Adipose tissue (tissue), 3 donors: ENCODE measurements around the gene DEPDC7. TPM values are rescaled to one million over a fixed set of nuclear protein-coding genes. Genes with fewer than 3 reads are reported as not detected.
"Not testable (repeated sequence)": the region's sequence is repeated elsewhere in the genome, so short reads cannot be mapped to it uniquely, and the experiment has no call there.

ENCODE experiments used
- H3K27ac ChIP-seq: one replicate; pipeline ENCODE4 v1.5.1; 2013; ENCODE audit warnings: low read depth, low read length
- WGBS, 3 donors: extraction: QIAGEN DNeasy Blood & Tissue Kit; methylation state at CpG; one replicate each; pipeline ENCODE4 v1.1.7; 2013; 5-methylcytosine and 5-hydroxymethylcytosine counted together
- polyA plus RNA-seq, 3 donors: library from polyadenylated mRNA; stranded (reverse); fragments of 200-250 nt; gene quantifications; one replicate each; pipeline ENCODE4 v1.2.3, GENCODE V29; 2013
- donor health status: healthy with polysubstance abuse.
- donor health status: Bipolar disorder and iron deficiency.
- donor health status: healthy.

The DEPDC7 gene
- polyA plus RNA-seq, 3 donors = 0.48 to 2.2 (median 1.6) TPM

DNA sequence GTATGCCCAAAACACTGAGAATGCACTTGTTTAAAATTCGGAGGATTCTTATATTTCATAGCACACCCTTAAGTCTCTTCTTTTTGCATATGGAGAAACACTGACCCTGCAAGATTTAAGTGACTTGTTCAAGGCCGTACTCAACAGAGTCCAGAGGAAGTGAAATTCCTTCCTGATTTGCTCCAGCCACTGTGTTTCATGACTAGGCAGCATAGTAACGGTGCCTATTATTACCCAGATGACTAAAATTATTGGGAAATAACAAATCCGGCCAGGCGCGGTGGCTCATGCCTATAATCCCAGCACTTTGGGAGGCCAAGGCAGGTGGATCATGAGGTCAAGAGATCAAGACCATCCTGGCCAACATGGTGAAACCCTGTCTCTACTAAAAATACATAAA lies 33.0 kb downstream of the DEPDC7 start:
- H3K27ac ChIP-seq = not testable (repeated sequence)
- 42 to 86% (median 55%) methylated on average over 6 of the region's 6 CpGs for WGBS, 3 donors

DNA sequence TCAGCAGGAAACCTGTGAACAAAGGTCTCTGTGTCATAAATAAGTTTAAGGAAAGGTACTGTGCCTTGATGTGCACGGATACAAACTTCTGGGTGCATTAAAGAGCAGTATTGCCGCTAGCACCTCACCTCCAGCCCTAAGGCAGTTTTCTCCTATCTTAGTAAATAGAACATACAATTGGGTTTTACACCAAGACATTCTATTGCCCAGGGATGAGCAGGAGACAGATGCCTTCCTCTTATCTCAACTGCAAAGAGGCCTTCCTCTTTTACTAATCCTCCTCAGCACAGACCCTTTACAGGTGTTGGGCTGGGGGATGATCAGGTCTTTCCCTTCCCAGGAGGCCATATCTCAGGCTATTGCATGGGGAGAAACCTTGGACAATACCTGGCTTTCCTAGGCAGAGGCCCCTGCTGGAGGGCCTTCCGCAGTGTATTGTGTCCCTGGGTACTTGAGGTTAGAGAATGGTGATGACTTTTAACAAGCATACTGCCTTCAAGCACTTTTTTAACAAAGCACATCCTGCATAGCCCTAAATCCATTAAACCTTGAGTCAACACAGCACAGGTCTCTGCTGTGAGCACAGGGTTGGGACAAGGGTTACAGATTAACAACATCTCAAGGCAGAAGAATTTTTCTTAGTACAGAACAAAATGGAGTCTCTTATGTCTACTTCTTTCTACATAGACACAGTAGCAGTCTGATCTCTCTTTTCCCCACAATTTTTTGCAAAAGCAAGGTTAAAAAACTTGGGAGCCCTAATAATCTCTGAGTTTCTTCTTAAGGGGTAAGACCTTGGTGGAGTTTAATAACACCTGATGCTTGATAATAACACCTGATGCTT lies 34.1 kb downstream of the DEPDC7 start:
- not testable (repeated sequence) for H3K27ac ChIP-seq
- 86 to 96% (median 92%) methylated on average over 3 of the region's 3 CpGs for WGBS, 3 donors

DNA sequence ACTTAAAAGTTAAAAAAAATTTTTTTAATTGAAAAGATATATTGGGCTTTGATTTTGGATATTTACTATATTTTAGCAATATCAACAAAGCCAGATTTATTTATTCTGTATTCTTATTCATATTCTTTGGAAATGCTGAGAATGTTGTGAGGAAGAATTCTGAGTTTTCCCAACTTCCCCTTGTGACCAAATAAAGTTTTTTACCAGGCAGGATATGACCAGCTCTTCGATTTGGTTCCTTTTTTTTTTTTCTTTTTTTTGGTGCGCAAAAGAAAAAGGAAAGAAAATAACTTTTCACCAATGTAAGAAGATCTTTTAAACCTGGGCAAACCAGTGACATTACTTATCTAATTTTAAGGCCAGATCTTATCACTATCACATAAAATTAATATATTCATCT lies 36.6 kb downstream of the DEPDC7 start:
- 63 to 81% (median 65%) methylated on average over 1 to 2 of the region's 2 CpGs for WGBS, 3 donors
- no peak overlapping the region for H3K27ac ChIP-seq

DNA sequence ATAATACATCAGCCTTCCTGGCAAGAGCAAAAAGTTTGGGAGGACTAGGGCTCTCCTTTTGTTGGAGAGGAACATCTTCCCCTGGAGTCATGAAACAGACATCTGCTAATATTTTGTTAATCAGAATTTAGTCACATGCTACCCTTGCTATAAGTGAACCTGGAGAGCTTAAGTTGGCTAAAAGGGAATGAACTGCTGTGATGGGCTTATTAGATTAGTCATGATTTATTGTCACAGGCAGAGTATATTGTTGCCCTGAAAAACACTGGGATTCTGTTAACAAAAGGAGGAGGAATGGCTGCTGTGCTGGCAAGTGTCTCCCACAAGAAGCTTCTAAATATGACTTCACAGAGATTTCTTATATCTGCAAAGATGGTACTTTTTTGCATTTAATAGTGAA lies 39.7 kb downstream of the DEPDC7 start:
- H3K27ac ChIP-seq = no peak overlapping the region

DNA sequence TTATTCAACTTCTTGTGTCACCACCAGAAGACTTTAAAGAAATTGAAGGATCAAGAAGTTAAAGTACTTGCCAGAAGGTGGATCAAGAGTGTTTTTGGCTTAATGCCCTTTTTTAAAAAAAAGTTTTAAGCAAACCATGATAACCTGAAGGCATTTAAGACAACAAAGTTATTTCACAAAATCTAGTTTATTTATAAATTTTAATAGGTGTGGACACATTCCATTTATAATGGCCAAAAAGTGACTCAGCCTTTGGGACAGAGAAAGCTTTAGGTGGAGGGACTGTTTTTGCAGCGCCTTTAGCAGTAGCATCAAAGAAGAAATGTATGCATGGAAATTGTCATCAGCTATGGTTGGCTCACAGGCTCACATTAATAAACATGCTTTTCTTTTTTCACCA lies 41.6 kb downstream of the DEPDC7 start:
- H3K27ac ChIP-seq = no peak overlapping the region
- WGBS, 3 donors = 85 to 97% (median 93%) methylated on average over 1 of the region's 1 CpG

DNA sequence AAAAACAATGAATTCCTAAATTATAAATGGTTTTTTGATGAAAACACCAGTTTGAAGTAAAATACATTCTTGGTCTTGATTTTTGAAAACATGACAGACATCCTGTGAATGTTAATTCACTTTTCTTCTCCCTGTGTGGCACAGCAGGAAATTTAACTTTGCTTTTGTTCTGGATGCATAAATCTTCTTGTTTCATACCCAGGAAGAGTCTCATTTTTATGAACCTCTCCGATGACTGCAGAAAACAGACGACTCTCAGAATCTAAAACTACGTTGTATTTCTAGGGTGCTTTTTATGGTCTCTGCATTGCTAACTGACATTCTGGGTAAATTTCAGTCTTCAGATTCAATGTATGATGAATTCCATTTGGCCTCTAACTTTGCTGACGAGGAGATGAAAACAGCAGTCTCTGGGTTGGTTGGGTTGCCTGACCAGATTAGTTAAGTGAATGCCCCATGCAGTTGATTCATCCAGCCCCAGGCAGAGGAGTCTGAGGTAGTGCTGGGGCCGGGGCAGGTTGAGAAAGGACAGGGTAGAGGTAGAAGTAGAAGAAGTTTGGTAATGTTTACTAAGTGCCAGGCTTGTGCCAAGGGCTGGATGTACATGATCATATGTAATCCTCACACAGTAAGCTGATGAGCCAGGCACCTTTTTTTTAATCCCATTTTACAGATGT lies 43.8 kb downstream of the DEPDC7 start:
- WGBS, 3 donors = 78 to 90% (median 88%) methylated on average over 5 of the region's 5 CpGs
- no peak overlapping the region for H3K27ac ChIP-seq

DNA sequence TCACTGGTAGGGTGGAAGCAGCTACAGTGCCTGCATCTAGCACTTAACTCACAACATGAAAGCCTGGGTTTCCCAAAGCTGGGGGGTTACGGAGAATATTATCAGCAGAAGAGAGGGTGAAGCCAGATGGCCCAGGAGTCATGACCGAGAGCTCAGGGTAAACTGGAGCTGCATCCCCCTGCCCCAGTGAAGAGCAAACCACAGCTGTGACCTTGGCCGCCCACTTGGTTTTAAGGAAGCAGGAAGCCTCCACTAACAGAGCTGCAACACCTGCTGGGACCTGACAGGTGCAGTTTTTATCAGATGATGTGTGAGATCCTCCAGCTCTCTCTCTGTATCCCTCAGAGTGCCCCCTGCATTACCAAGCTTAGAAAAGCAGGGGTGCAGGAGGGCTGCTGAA lies 44.6 kb downstream of the DEPDC7 start:
- WGBS, 3 donors = 88 to 95% (median 93%) methylated on average over 3 of the region's 3 CpGs
- no peak overlapping the region for H3K27ac ChIP-seq

DNA sequence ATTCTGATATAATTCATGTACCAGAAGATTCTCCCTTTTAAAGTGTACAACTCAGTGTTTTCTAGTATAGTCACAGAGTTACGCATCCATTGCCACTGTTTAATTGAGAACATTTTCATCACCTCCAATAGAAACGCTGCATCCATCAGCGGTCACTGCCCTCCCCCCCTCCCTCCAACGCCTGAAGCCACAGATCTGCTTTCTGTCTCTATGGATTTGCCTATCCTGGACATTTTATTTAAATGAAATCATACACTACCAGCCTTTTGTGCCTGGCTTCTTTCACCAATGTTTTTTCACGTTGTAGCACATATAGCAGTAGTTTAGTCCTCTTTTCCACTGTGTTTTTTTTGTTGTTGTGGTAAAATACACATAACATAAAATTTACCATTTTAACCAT lies 46.5 kb downstream of the DEPDC7 start:
- WGBS, 3 donors = 71 to 81% (median 76%) methylated on average over 5 of the region's 5 CpGs
- no peak overlapping the region for H3K27ac ChIP-seq

DNA sequence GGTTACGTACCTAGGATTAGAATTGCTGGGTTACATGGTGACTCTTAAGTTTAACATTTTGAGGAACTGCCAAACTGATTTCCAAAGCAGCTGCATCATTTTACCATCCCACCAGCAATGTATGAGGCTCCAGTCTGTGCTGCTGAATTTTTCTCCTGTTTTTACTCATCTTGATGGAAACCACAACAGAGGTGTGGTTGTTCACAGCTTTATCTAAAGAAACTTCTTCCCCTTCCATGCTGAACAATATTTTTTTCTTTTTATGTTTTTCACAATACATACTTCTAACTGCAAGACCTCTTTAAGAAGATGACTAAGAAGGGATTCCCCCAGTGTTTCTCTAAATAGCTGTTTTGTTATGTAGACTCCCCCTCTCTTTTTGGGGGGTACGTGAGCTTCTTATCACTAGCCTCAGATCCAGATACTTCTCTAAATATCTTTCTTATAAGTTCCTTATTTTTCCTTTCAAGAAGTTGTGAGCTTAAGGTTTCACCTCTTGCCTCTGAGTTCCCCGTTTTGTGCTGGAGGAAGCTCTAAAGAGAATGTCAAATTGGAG lies 47.7 kb downstream of the DEPDC7 start:
- no peak overlapping the region for H3K27ac ChIP-seq
- WGBS, 3 donors = 41 to 78% (median 53%) methylated on average over 3 of the region's 3 CpGs

DNA sequence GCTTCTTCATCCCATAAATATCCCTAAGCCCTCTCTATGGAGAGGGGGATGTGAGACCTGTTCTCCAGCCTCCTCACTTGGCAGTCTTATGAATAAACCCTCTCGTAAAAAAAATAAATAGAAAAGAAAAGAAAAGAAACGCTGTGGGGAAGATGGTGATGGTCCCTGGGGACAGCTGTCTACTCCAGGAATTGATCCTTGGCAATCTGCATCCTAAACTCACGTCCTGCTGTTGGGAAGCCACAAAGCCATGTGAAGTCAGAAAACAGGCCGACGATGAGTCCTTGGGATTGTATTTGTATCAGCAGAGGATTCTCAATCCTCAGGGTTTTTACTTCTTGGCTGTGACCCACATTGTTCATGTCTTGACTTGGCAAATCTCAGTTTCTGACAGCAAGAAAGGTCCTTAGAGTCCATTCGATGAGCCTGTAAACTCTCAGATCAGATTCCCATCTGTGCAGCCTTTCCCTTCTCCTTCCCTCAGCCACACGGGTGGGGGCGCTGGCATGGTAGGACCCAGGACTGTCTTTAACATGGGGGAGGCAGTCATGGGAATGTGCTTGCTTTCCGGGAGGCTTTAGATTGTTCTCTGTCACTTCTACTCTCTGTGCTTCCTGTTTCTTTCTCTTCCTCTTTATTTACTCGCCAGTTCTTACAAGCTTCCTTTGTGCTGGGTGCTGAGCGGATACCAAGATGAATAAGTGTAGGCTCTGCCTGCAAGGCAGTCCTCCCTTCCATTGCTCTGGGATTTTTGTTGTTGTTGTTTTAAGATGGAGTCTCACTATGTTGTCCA lies 48.6 kb downstream of the DEPDC7 start:
- H3K27ac ChIP-seq = no peak overlapping the region
- 37 to 62% (median 40%) methylated on average over 11 of the region's 11 CpGs for WGBS, 3 donors

DNA sequence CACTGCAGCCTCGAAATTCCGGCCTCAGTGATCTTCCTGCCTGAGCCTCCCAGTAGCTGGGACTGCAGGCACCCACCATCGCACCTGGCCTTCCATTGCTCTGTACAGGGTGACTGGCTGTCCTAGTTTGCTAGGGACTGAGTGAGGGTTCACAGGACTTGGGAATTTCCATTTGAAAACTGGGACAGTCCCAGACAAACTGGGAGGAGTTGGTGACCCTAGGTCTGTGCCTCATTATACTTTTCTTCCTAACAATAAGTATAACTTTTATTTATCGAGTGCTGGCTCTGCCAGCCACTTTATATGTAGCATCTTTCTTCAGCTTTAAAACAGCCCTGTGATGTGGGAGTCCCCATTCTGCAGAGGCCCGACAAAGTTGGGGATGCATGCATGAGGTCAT lies 49.2 kb downstream of the DEPDC7 start:
- WGBS, 3 donors = 88 to 92% (median 90%) methylated on average over 5 of the region's 5 CpGs

DNA sequence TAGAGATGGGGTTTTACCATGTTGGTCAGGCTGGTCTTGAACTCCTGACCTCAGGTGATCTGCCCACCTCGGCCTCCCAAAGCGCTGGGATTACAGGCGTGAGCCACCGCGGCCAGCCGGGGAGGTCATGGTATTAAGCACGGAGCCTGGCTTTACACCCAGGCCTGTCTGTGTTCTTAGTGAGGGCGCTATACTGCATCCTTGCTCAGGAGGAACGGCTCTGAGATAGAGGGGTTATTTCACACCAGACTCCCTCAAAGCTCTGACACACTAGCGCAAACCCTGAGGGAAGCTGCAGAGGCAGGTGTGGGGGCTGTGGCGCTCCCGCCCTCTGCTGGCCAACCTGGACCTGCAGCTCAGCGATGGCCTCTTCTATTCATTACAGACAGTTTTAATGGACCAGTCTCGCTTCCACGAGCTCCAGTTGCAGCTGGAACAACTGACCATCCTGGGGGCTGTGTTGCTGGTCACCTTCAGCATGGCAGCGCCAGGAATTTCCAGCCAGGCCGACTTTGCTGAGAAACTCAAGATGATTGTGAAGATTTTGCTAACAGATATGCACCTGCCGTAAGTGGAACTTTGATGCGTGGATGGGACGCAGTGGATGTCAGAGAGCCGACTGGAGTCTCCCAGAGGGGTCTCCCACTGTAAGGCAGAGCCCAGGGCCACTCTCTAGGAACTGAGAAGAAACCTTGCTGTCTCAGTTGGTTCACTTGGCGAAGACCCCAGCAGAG lies 49.9 kb downstream of the DEPDC7 start:
- H3K27ac ChIP-seq = no peak overlapping the region
- 59 to 71% (median 70%) methylated on average over 22 of the region's 22 CpGs for WGBS, 3 donors

More for the DNA sequence above, 49.2 kb downstream of the DEPDC7 start:
- H3K27ac ChIP-seq = no peak overlapping the region

DNA sequence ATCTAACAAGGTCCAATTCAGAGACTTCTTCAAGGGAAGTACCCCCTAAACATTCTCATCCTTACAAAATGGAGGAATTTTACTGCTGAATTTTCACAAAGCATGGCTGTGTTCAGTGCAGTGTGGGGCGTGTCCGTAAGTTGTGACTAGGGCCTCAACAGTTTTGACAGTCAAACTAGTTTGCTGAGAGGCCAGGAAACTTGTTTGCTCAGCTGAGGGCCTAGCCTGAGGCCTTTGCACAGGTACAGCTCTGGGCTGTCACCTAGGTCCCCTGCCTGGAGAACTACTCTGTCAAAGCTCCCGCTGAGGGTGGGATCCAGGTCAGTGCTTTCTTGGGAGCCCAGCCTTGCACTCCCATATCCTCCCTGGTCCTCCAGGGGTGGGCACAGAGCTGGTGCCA lies 51.6 kb downstream of the DEPDC7 start:
- no peak overlapping the region for H3K27ac ChIP-seq
- 91 to 97% (median 95%) methylated on average over 3 of the region's 3 CpGs for WGBS, 3 donors

DNA sequence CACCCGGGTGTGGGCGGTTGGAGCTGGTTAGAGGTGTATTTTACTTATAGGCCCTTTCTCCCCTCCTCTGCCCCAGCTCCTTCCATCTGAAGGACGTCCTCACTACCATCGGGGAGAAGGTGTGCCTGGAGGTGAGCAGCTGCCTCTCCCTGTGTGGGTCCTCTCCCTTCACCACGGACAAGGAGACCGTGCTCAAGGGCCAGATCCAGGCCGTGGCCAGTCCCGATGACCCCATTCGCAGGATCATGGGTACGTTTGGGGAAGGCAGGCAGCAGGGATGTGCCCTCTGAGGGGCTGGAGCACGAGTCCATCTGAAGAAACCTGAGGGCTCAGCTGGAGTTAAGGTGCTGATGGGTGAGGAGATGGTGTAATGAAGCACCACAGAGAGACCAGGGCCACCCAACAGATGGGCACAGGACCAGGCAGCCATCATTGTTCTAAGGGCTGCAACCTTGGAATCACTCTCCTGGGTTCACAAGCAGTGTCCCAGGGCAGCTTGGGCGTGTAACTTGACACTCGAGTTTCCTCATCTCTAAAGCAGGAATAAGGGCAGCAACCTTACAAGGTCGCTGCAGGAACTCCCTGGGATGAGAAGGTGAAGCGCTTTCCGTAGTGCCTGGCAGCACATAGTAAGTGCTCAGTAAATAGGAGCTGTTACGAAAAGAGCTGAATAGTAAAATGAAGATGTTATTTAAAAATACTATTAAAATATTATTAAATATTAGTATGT lies 53.1 kb downstream of the DEPDC7 start:
- 93 to 96% (median 95%) methylated on average over 17 of the region's 17 CpGs for WGBS, 3 donors
- no peak overlapping the region for H3K27ac ChIP-seq

DNA sequence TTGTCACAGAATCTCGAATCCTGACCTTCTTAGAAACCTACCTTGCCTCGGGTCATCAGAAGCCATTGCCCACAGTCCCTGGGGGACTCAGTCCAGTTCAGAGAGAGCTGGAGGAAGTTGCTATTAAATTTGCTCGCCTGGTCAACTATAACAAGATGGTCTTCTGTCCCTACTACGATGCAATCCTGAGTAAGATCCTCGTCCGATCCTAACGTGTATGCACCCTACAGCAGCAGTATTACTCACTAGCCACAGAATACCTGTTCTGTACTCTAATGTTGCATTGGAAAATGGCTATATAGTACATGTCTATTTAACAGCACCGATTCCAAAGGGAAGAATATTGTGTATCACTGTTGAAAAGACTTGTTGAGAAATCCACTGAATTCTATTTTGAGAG lies 56.8 kb downstream of the DEPDC7 start:
- H3K27ac ChIP-seq = no peak overlapping the region
- WGBS, 3 donors = 89 to 93% (median 90%) methylated on average over 8 of the region's 8 CpGs
